Measurements from ENCODE around the gene UBASH3B.

GRCh38 chr11:122813894-122814270 is 158.4 kb downstream of the UBASH3B start:
- TF ChIP-seq CTCF (IDR thresholded peaks at IDR 0.05; ENCODE audit: insufficient read depth, low read depth, low read length) = no peak
- TF ChIP-seq EZH2 (IDR thresholded peaks at IDR 0.05; ENCODE audit: insufficient read depth, low read length) = no peak
